GM18505 (cell line): Measurements from ENCODE around the gene TRAFD1.
"Not testable (repeated sequence)": the region's sequence is repeated elsewhere in the genome, so short reads cannot be mapped to it uniquely, and the experiment has no call there.

Experiments used
- ATAC-seq: cut with Tn5 transposase; IDR thresholded peaks from one replicate; pipeline ENCODE4 v1.9.1; 2021; ENCODE audit not compliant: unreplicated experiment
- POLR2A ChIP-seq: IDR thresholded peaks from 4 replicates; pipeline ENCODE4 v1.6.1; 2011; ENCODE audit warnings: borderline replicate concordance; ENCODE audit not compliant: insufficient read depth, insufficient read length; ENCODE audit errors: extremely low read depth

Gene TRAFD1

DNA sequence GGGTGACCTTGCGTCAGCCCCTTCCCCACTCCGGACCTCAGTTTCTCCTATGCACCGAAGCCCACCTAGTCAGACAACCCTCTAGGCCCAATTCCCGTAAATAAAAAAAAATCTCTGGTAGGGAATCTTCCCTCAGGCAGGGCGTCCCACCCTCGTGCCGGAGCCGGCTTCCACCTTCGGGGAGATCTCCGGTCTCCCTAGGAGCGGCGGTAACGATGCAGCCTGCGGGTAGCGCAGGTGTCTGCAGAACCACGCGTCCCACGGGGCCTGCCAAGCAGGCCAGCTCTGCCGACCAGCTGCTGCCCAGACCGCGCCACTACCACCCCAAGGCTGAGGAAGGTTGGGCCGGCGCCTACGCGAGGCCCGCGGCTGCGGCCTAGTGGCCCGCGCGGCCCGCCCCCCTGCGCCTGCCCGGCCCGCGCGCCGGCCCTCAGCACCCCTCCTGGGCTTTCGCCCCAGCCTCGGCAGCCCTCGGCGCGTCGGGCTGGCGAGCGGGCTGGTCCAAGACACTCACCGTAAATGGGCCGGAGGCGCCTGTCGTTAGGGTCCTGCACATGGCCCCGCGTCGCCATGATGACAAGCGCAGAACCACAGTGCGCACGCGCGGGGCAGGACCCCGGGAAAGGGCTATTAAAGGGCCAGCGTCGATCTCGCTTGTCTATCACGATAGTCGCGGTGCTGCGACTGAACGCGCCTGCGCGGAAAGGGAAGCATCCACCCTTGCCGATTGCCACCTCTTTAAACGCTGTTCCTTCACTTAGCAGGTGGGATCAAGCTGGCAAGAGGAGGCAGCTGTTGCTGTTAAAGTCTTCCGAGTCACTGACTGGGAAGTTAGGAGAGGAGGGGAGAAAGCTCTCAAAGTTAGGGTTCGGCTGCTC, 16.9 kb upstream of the TRAFD1 start, which contains the start of gene NAA25:
TSS of gene NAA25 (minus strand) at position 582 of the 878 bp plus-strand sequence. CDS start at position 572, 10 bp downstream.
- peak; percentile 59 for TF ChIP-seq POLR2A
- ATAC-seq = peak; percentile 70

DNA sequence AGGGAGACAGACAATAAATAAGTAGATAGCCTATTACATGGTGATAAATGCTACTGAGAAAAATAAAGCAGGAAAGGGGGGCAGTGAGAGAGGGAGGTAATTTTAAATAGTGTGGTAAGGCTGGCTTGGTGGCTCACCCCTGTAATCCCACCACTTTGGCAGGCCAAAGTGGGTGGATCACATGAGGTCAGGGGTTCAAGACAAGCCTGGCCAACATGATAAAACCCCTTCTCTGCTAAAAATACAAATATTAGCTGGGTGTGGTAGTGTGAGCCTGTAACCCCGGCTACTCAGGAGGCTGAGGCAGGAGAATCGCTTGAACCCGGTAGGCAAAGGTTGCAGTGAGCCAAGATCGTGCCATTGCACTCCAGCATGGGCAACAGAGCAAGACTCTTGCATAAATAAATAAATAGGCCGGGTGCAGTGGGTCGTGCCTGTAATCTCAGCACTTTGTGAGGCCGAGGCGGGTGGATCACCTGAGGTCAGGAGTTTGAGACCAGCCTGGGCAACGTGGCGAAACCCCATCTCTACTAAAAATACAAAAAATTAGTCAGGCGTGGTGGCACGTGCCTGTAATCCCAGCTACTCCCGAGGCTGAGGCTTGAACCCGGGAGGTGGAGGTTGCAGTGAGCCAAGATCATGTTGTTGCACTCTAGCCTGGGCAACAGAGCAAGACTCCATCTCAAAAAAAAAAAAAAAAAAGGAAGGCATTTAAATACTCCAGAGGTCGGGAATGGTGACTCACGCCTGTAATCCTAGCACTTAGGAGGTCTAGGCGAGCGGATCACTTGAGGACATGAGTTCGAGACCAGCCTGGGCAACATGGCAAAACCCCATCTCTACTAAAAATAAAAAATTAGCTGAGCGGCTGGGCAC, 14.3 kb upstream of the TRAFD1 start:
- not testable (repeated sequence) for ATAC-seq

DNA sequence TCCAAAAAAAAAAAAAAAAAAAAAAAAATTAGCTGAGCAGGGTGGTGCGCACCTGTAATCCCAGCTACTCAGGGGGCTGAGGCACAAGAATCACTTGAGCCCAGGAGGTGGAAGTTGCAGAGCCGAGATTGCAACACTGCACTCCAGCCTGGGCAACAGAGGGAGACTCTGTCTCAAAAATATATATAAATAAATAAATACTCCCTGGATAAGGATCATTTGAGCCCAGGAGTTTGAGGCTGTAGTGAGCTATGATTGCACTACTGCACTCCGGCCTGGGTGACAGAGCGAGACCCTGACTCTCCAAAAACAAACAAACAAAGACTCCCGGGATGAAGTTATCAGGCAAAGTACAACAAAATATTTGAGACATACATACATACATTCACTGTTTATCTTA, 13.4 kb upstream of the TRAFD1 start:
- ATAC-seq = no peak
- TF ChIP-seq POLR2A = no peak

DNA sequence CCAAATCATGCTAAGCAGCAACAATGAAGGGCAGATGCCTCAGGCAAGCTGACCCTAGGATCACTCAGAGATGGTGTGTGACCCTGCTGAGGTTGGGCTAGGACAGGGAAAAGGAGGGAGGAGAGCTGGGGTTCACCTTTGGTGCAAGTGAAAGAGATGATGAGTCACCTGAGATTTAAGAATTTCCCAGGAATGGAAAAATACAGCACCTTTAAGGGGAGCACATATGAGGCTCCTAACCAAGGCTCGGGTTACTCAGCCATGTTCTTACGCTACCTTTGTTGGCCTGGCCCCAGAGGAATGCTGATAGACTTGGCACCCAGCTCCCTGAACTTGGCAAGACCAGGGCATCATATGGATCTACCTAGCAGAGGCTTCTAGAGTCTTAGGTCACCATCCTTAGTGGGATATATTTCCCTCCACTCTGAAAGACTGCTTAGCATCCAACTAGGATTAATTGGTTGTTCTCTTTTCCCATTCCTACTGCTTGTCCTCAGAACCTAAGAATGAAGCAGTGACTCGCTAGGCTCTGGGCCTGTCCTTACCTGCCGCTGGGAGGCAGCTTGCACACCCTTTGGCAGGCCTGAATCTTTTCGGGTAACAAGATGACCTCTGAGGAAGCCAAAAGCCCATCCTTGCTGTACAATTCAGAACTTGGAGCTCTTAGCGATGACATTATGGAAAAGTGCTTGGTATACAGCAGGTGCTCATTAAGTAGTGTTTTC, 12.8 kb upstream of the TRAFD1 start:
- ATAC-seq = no peak
- TF ChIP-seq POLR2A = no peak

DNA sequence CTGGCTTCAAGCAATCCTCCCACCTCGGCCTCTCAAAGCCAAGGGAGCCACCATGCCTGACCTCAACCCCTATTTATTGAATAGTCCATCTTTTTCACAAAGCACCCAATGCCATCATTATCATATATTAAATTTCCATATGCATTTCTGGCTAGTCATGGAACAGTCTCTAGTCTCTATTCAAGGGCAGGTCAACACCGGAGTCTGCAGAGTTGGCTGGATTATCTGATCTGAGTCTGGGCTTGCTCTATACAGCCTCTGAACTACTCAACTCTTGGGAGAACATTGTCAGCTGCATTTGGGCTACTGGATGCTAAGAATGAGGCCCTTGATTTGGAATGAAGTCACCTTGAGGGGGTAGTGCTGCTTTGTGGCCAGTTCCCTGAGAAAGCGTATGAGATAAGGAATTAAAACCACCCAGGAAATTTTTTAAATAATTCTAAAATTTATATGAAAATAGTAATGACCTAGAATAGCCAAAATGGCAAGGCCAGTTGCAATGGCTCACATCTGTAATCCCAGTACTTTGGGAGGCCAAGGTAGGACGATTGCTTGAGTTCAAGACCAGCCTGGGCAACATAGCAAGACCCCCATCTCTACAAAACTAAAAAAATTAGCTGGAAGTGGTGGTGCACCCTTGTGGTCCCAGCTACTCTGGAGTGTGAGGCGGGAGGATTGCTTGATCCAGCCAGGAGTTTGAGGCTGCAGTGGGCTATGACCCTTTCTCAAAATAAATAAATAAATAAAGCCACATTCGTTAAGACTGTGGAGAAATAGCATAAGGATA, 9.9 kb upstream of the TRAFD1 start:
- ATAC-seq = no peak
- TF ChIP-seq POLR2A = no peak

DNA sequence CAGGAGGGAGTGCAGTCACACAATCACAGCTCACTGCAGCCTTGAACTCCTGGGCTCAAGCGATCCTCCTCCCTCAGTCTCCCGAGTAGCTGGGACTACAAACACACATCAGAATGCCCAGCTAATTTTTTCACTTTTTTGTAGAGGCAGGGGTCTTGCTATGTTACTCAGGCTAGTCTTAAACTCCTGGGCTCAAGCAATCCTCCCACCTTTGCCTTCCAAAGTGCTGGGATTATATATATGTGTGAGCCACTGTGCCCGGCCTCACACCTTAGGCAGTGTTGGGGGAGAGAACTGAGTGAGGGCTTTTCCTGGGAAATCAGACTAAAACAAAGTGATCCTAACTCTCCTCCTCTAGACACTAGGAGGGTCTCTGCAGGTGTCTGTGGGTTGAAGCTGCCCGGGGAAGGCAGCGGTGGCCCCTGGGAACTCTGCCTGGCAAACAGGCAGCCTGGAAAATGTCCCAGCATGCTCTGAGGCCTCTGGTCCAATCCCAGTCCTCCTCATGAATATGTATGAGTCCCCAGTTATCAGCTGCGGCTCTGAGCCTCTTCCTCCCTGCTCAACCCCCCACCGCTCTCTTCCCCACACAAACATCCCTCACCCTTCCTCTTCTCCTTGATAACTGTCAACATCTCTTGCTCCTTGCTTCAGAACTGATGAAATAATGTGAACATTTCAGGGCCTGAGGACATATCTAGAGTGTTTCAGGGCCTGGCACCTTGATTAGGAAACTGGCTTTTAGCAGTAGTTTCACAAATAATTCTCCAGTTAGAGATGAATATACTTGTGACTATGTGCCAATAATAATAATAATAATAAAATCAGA, 8.9 kb upstream of the TRAFD1 start:
- peak; percentile 37 for TF ChIP-seq POLR2A
- ATAC-seq = no peak

DNA sequence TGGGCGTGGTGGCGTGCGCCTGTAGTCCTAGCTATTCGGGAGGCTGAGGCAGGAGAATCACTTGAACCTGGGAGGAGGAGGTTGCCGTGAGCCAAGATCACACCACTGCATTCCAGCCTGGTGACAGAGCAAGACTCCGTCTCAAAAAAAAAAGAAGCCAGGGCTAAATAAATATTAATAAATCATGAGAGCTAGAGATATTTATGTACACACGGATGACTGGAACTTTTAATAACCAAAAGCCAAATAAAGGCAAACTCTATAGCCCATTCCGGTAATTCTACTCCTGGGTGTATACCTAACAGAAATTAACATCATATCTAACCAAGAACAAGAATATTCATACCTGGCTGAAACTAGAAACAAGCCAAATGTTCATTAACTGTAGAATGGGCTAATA, 7.7 kb upstream of the TRAFD1 start:
- no peak for ATAC-seq
- TF ChIP-seq POLR2A = no peak

DNA sequence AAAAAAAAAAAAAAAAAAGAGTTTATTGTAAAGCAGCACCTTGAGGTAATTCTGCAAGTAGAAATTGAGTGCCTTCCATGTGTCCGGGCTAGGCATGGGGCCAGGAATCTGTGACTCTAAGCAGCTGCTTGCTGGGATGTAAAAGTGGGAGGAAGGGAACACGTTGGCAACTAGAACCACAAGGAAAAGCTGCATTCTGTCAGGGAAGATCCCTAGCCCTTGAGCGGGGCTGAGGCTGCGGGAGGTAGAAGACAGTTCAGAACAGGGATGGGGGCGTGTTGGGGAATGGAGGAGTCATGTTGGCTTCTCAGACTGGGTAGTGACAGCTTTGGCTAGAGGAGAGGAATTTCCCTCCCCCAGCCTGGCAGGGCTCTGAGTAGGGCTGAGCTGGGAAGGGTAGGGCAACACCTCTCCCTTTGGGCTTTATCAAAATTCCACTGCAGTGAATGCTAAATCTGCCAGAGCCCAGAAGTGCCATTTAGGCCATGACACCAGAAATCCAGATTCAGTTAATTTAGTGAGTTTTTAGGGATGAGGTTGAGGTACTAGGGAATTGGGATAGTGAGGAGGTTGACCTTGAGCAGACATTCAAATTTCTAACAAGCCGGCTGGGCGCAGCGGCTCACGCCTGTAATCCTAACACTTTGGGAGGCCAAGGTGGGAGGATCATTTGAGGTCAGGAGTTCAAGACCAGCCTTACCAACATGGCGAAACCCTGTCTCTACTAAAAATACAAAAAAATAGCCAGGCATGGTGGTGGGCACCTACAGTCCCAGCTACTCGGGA, 3.4 kb upstream of the TRAFD1 start:
- TF ChIP-seq POLR2A = no peak

DNA sequence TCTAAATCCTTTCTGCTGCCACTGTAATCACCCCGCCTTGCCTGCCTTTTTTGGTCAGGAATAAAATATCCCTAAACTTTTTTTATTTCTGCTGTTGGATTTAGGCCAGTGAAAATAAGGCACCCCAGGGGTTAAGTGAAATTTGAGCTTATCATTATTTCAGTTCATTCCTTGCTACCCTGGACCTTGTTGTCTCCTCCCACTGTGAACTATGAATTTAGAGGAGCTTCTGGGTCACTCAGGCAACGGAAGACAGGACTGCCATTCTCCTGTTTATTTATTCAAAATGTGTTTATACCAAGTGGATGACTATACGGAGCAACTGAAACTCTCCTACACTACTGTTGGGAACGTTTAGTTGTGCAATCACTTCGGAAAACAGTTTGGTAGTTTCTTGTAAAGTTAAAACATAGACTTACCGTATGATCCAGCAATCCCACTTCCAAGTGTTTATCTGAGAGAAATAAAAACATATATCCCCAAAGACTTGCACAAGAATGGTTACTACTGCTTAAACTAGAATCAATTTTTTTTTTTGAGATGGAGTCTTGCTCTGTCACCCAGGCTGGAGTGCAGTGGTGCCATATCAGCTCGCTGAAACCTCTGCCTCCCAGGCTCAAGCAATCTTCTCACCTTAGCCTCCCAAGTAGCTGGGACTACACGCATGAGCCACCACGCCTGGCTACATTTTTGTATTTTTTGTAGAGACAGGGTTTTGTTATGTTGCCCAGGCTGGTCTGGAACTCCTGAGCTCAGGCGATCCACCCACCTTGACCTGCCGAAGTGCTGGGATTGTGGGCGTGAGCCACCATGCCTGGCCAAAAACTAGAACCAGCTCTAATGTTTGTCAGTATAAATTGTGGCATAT, 2.3 kb upstream of the TRAFD1 start:
- TF ChIP-seq POLR2A = no peak
- no peak for ATAC-seq

More for the DNA sequence above, 3.4 kb upstream of the TRAFD1 start:
- no peak for ATAC-seq

DNA sequence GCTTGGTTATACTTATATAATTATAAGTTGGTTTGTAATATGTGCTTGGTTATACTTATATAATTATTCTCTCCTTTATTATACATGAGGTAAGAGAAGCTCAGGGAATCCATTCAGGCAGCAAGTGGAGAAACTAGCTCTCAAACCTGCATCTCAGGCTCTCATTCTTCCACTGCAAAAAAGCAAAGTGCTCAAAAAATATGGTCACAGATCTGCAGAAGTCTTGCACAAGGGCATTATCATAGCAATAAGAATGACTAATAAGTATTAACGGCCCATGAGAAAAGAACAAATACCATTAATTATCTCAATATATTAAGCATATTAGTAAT, 476 bp upstream of the TRAFD1 start:
- no peak for ATAC-seq
- no peak for TF ChIP-seq POLR2A

DNA sequence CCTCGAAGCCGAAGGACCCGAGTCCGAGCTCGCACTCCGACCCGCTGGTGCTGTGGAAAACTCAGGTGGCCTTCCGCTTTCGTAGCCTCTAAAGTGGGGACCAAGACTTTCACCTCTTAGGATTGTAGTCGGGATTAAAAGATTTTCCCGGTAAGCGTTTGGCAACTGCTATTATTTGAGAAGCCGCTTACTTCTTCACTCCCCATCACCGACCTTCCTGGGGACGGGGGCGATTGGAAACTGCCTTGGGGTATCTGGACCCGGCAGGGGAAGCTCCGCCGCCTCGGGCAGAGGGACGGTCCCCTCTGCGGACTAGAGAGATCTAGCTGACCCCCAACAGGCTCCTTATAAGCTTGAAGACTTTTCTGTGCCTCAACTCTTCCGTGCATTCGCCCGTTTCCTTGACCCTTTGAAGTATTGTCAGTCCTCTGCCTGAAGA, 659 bp downstream of the TRAFD1 start:
- no peak for ATAC-seq
- no peak for TF ChIP-seq POLR2A

DNA sequence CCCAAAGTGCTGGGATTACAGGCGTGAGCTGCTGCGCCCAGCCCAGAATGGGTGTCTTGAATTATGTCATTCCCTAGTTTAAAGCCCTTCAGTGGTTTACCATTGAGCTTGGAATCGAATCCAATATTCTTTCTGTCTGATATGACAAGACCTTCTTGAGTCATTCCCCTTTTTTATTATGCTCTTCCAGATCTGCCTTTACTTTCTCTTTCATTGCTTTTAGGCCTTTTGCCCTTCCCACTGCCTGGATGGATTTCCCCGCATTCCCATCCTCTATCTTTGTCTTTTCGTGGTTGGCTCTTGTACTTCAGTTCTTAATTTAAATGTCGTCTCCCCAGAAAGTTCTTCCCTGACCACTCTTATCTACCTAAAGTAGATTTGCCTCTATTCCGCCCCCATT, 1.6 kb downstream of the TRAFD1 start:
- no peak for ATAC-seq
- TF ChIP-seq POLR2A = no peak
